ENCODE results near the gene CLEC2L. TPM values are rescaled to one million over a fixed set of nuclear protein-coding genes. Genes with fewer than 3 reads are reported as not detected.
A peak's percentile ranks its signal among the peaks of the same experiment; 100 is the strongest.

Gene CLEC2L
- total and polyA plus RNA-seq, 2 experiments from 2014 or later, result not detected

DNA sequence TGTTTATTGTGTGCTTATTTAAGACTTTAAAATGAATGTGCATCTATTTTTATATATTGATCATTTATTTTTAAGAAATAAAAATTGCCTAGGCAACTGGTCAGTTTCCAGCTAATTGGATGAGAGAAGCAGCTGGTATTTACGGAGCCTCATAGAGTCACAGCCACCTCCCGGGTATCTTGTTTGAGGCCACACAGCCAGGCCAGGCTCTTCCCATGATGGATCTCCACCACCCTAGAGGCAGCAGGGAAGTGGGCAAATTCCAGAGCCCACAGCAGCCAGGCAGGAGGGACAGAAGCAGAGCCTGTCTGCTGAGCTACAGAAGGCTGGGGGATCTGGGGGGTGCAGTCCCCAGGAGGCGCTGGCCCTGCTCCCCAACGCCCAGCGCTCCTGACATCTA, 61.6 kb downstream of the CLEC2L start:
- no peak overlapping the region for H3K27ac ChIP-seq
- 75% methylated on average over 5 of the region's 5 CpGs for WGBS (ENCODE audit: low lambda C conversion rate, missing lambda C conversion rate)
- no peaks in the 10 kb centered on the region for H3K27me3 ChIP-seq
- TF ChIP-seq, protein P1, sequence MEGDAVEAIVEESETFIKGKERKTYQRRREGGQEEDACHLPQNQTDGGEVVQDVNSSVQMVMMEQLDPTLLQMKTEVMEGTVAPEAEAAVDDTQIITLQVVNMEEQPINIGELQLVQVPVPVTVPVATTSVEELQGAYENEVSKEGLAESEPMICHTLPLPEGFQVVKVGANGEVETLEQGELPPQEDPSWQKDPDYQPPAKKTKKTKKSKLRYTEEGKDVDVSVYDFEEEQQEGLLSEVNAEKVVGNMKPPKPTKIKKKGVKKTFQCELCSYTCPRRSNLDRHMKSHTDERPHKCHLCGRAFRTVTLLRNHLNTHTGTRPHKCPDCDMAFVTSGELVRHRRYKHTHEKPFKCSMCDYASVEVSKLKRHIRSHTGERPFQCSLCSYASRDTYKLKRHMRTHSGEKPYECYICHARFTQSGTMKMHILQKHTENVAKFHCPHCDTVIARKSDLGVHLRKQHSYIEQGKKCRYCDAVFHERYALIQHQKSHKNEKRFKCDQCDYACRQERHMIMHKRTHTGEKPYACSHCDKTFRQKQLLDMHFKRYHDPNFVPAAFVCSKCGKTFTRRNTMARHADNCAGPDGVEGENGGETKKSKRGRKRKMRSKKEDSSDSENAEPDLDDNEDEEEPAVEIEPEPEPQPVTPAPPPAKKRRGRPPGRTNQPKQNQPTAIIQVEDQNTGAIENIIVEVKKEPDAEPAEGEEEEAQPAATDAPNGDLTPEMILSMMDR (IDR thresholded peaks at IDR 0.05; ENCODE audit: poor library complexity), result no peak
- TF ChIP-seq EZH2phosphoT487 (IDR thresholded peaks at IDR 0.05; ENCODE audit: low read depth, severe bottlenecking, unreplicated experiment) (no peak), EZH2 (IDR thresholded peaks at IDR 0.05; ENCODE audit: borderline replicate concordance) (no peak)
- peaks cover 3% of the 10 kb centered on the region for H3K36me3 ChIP-seq (replicated peaks; ENCODE audit: insufficient read depth, low read depth)
- H3K4me2 ChIP-seq, result no peak overlapping the region
- DNase-seq (ENCODE audit: low spot score), result no peak
- H3K4me1 ChIP-seq (ENCODE audit: insufficient read depth), result no peaks in the 10 kb centered on the region
- H4K20me1 ChIP-seq (ENCODE audit: insufficient read depth, poor library complexity, severe bottlenecking), result no peaks in the 10 kb centered on the region
- H3K9me2 ChIP-seq (replicated peaks; ENCODE audit: insufficient read depth), result no peaks in the 10 kb centered on the region
- H3K9me3 ChIP-seq (ENCODE audit: low read depth), result no peaks in the 10 kb centered on the region
- no peak overlapping the region for H3K4me3 ChIP-seq
- no peaks in the 10 kb centered on the region for H3K79me2 ChIP-seq
- no peak overlapping the region for H2AFZ ChIP-seq

DNA sequence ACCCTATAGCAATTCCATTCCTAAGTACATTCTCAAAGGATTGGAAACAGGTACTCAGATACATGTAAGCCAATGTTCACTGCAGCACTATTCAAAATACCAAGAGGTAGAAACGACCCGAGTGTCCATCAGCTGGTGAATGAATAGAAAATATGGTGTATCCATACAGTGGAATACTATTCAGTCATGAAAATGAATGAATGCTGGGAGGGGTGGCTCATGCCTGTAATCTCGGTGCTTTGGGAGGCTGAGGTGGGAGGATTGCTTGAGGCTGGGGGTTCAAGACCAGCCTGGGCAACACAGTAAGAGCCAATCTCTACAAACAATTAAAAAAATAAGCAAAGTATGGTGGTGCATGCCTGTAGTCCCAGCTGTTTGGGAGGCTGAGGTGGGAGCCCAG, 62.8 kb downstream of the CLEC2L start:
- no peak for TF ChIP-seq EZH2 (IDR thresholded peaks at IDR 0.05; ENCODE audit: borderline replicate concordance)
- TF ChIP-seq, protein P1 (IDR thresholded peaks at IDR 0.05; ENCODE audit: poor library complexity), result no peak
- no peak for TF ChIP-seq EZH2phosphoT487 (IDR thresholded peaks at IDR 0.05; ENCODE audit: low read depth, severe bottlenecking, unreplicated experiment)
- no peak for DNase-seq (ENCODE audit: low spot score)
- 99% methylated on average over 3 of the region's 3 CpGs for WGBS (ENCODE audit: low lambda C conversion rate, missing lambda C conversion rate)
- Histone ChIP-seq H3K27me3 (no peaks in the 10 kb centered on the region), H3K9me3 (ENCODE audit: low read depth) (no peaks in the 10 kb centered on the region), H3K4me3 (no peak overlapping the region), H3K4me2 (no peak overlapping the region), H3K4me1 (ENCODE audit: insufficient read depth) (no peaks in the 10 kb centered on the region), H3K36me3 (replicated peaks; ENCODE audit: insufficient read depth, low read depth) (peaks cover 3% of the 10 kb centered on the region), H3K79me2 (no peaks in the 10 kb centered on the region), H2AFZ (no peak overlapping the region), H3K9me2 (replicated peaks; ENCODE audit: insufficient read depth) (no peaks in the 10 kb centered on the region), H4K20me1 (ENCODE audit: insufficient read depth, poor library complexity, severe bottlenecking) (no peaks in the 10 kb centered on the region), H3K27ac (no peak overlapping the region)

DNA sequence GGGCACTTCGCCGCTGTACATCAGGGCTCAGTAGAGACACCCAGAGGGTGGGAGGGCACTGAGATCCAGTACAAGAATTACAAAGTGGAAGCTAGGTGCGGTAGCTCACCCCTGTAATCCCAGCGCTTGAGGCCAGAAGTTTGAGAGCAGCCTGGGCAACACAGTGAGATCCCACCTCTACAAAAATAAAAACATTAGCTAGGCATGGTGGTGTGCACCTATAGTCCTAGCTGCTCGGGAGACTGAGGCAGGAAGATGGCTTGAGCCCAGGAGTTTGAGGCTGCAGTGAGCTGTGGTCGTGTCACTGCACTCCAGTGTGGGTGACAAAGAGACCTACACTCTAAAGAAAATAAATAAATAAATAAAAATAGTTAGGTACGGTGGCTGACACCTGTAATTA, 64.0 kb downstream of the CLEC2L start:
- no peak overlapping the region for H2AFZ ChIP-seq
- peaks cover 3% of the 10 kb centered on the region for H3K36me3 ChIP-seq (replicated peaks; ENCODE audit: insufficient read depth, low read depth)
- DNase-seq (ENCODE audit: low spot score), result no peak
- H3K4me3 ChIP-seq, result no peak overlapping the region
- no peaks in the 10 kb centered on the region for H3K9me3 ChIP-seq (ENCODE audit: low read depth)
- H3K4me1 ChIP-seq (ENCODE audit: insufficient read depth), result no peaks in the 10 kb centered on the region
- no peak overlapping the region for H3K27ac ChIP-seq
- no peaks in the 10 kb centered on the region for H3K9me2 ChIP-seq (replicated peaks; ENCODE audit: insufficient read depth)
- H3K4me2 ChIP-seq, result no peak overlapping the region
- TF ChIP-seq EZH2phosphoT487 (IDR thresholded peaks at IDR 0.05; ENCODE audit: low read depth, severe bottlenecking, unreplicated experiment), result no peak
- TF ChIP-seq EZH2 (IDR thresholded peaks at IDR 0.05; ENCODE audit: borderline replicate concordance), result no peak
- TF ChIP-seq, protein P1 (IDR thresholded peaks at IDR 0.05; ENCODE audit: poor library complexity), result no peak
- H4K20me1 ChIP-seq (ENCODE audit: insufficient read depth, poor library complexity, severe bottlenecking), result no peaks in the 10 kb centered on the region
- no peaks in the 10 kb centered on the region for H3K79me2 ChIP-seq
- over 99% methylated on average over 7 of the region's 7 CpGs for WGBS (ENCODE audit: low lambda C conversion rate, missing lambda C conversion rate)
- H3K27me3 ChIP-seq, result no peaks in the 10 kb centered on the region

DNA sequence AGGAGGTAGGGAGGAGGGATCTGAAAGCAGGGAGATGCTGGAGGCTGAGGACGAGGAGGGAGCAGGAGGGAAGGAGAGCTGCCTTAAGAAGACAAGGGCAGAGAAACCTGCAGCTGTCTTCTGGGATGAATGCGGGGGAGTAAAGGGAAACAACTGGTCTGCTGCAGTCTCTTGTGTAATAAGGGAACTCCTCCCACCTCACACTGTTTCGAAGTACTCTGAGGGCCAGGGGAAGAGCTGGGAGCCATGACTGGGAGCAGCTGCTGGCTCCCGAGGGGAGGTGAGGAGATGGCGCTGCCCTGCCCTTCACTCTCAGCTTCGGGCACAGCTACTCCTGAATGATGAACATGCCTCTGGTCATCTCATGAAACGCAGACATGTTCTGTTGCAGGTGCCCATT, 65.1 kb downstream of the CLEC2L start:
- Histone ChIP-seq H2AFZ (no peak overlapping the region), H3K9me2 (replicated peaks; ENCODE audit: insufficient read depth) (no peaks in the 10 kb centered on the region), H3K27ac (no peak overlapping the region), H3K4me1 (ENCODE audit: insufficient read depth) (no peaks in the 10 kb centered on the region), H3K4me3 (no peak overlapping the region), H3K27me3 (no peaks in the 10 kb centered on the region), H3K79me2 (no peaks in the 10 kb centered on the region), H3K36me3 (replicated peaks; ENCODE audit: insufficient read depth, low read depth) (peaks cover 3% of the 10 kb centered on the region), H3K9me3 (ENCODE audit: low read depth) (no peaks in the 10 kb centered on the region), H3K4me2 (no peak overlapping the region), H4K20me1 (ENCODE audit: insufficient read depth, poor library complexity, severe bottlenecking) (no peaks in the 10 kb centered on the region)
- TF ChIP-seq EZH2 (IDR thresholded peaks at IDR 0.05; ENCODE audit: borderline replicate concordance) (no peak), EZH2phosphoT487 (IDR thresholded peaks at IDR 0.05; ENCODE audit: low read depth, severe bottlenecking, unreplicated experiment) (no peak)
- TF ChIP-seq, protein P1 (IDR thresholded peaks at IDR 0.05; ENCODE audit: poor library complexity), result no peak
- WGBS (ENCODE audit: low lambda C conversion rate, missing lambda C conversion rate), result 74% methylated on average over 7 of the region's 7 CpGs
- DNase-seq (ENCODE audit: low spot score), result peak; percentile 18

All from hepatocyte (in vitro differentiated cells).